Right renal cortex interstitium (tissue), 3 donors: ENCODE measurements around the gene C2CD4A. TPM values are rescaled to one million over a fixed set of nuclear protein-coding genes. Genes with fewer than 3 reads are reported as not detected.

Source experiments
- DNase-seq, 3 donors: peaks; one replicate each; pipeline ENCODE4 v3.0.0-alpha.2; 2013; ENCODE audit warnings: low read depth in 3 of 3, low spot score in 2 of 3
- polyA plus RNA-seq, 3 donors: library from polyadenylated mRNA; unstranded; fragments of 120-200 nt; gene quantifications; one replicate each; pipeline ENCODE4 v1.2.1, GENCODE V29; 2013; ENCODE audit not compliant: insufficient read length in 3 of 3

Gene C2CD4A
- polyA plus RNA-seq, 3 donors, result 0.18 to 0.35 (median 0.20) TPM

DNA sequence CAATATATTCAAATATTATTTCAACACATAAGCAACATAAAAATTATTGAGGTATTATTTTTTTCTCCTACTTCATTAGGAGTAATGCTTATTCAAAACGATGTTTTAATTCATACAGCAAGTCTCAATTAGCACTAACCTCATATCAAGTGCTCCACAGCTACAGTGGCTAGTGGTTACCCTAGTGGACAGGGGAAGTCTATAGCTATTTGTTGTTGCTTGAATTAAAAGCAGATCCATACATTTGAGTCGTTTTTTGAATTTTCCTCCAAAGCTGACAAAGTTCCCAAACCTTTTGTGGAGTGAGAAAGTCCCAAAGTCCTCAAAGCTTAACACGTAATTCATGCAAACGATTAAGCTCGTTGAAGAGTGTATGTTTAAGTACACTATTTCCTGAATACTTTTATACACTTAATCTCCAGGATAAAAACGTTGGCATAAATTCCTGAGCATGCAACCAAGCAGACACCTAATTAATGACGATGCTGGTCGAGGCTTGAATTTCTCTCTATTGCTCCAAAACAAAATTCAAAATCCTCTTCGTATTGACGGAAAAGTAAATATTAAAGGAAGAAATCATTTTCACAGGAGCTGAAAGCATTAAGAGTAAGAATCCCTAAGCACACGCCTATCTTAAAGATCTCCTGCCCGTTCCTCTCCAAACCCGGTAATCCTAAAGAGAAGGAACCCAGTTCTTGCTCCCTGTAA is 7.5 kb upstream of the C2CD4A start:
- DNase-seq, result no peak

DNA sequence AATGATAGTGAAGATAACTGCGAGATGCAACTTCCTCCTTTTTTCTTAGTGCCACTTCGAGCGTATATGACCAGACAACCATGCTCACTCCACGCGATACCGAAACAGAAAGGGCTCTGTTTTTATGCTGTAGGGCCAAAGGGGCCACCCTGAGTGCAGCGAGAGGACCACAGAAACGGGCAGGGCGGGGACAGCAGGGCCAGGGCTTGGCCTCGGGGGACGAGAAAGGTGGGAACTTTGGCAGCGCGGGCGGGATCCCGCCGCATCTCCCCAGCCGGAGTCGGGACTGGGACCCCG is 7.0 kb upstream of the C2CD4A start:
- DNase-seq, result no peak

DNA sequence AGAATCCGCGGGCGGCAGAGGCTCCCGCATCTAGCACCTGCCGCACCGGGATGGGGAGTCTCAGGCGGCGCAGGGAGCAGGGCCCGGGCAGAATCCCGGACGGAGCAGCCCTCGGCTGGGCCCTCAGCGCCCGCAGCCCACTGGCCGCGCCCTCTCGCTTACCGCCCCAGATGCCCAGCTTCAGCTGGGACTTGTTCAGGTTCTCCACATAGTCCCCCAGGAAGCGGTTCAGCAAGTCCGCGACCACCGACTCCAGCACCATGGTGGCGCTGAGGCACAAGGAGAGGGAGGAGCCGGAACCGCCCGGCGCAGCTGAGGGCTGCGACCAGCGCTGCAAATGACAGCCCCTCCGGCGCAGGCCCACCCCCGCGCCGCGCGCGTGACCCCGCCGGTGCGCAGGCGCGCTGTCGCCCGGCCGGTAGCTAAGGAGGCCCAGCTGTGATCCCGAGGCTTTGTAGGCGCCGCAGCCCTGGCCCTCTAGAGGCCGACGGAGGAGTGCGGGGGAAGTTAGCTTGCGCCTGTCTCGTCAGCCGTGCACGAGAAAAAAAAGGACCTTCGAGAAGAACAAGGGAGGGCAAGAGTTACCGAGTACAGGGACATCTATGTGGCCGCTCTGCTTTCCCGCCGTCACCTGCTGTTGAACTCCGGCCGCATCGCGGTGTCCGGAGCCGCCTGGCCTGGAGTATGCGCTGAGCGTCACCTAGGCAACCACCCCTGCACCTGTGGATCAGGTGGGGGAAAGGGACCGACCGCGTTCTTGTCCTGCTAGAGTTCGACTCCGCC is 6.5 kb upstream of the C2CD4A start, which contains the start of gene VPS13C:
Gene VPS13C, minus strand, starts transcription at position 335 of the 783 bp plus-strand sequence. Its CDS starts 73 bp downstream, at position 262.
- peak; percentile 76 to 91 (median 89) for DNase-seq

DNA sequence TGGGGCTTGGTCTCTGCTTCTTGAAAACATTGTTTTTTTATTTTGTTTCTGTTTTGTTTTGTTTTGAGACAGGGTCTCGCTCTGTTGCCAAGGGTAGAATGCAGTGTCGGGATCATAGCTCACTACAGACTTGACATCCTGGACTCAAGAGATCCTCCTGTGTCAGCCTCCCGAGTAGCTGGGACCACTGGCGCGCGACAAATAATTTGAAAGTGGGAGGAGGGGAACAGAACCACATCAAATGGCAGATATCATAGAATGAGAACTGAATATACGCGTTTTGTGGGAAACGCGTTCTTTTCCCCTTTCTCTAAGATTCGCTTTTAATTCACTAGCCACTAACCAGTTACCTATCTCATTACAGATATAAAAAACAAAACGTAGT is 5.9 kb upstream of the C2CD4A start:
- DNase-seq, result no peak

DNA sequence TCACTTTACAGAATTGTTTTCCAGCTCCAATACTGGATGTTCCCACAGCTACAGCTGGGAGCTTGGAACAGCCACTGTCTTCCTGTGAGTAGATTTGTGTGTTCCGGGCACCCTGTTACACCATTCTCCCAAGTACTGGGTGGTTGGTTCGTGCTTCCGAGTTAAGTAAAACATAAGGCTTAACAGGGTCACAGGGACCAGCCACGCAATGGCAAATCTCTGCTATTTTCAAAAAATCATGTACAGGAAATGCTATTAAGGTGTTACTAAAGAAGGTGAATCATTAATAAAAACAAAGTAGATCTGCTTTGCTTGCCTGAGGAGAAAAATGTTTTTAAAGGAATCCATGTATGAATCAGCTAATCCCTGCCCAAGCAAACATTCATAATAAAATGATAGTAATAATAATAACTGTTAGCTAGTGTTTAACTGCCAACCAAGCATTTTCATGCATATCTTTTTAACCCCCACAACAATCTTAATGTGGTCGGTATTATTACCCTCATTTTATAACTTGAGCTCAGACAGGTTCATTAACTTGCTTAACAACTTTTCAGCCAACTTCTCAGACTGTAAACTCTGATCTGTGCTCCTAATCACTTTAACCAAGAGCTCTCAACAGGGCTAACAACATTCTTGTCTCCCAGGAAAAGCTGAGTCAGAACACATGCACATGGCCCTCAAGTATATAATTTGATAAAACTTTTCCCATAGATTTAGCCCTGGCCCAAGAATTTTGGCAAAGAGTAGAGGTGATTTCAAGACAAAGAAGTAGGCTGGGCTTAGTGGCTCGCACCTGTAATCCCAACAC is 2.7 kb upstream of the C2CD4A start:
- no peak for DNase-seq

DNA sequence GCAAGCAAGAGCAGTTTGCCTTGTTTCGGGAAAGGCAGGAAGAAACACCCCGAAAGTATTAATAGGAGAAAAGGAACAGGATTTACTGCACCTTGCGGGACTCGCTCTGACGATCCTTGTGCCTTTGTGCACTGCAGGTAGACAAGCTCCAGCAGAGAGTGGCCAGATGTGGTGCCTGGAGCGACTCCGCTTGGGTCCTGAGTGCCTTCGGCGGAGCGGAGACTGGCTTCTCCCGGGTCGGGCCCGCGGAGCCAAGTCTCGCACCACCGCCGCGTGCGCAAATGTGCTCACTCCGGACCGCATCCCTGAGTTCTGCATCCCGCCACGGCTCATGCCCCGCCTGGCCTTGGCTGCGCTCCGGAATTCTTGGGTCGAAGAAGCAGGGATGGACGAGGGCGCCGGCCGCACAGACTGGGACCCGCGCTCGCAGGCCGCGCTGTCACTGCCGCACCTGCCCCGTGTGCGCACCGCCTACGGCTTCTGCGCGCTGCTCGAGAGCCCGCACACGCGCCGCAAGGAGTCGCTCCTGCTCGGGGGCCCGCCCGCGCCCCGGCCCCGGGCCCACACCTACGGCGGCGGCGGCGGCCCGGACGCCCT is 769 bp downstream of the C2CD4A start:
- DNase-seq, result no peak

DNA sequence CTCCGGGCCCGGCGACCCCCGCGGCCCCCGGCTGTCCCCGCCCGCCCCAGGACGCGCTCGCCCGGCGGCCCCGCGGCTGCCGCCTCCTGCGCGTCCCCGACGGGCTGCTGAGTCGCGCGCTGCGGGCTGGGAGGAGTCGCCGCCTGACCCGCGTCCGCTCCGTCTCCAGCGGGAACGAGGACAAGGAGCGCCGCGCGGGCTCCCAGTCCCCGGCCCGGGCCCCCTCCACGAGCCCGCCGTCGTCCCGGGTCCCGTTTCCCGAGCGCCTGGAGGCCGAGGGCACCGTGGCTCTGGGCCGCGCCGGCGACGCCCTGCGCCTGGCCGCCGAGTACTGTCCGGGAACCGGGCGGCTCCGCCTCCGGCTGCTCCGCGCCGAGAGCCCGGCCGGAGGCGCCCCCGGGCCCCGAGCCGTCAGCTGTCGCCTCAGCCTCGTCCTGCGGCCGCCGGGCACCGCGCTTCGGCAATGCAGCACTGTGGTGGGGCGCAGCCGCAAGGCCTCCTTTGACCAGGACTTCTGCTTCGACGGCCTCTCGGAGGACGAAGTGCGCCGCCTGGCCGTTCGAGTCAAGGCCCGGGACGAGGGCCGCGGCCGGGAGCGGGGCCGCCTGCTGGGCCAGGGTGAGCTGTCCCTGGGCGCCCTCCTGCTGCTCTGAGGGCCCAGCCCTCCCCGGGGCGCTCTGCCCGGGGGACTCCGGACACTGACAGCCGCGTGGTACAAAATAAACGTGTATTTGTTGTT is 1.5 kb downstream of the C2CD4A start:
- DNase-seq, result no peak

DNA sequence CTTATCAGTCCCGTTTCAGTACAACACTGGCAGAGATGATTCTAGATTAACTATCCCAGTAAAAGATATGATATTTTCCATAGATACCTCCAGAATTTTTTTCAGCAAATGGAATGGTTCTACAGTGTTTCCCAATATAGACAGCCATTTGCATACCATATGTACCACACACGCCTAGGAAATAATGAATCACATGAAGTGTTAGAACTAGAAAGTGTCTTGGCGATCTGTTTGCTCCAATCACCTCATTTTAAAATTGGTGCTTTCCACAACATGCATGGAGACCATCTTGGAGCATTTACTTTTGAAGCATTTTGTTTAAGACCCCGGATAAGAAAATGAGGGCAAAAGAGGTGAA is 2.0 kb downstream of the C2CD4A start:
- DNase-seq, result no peak

DNA sequence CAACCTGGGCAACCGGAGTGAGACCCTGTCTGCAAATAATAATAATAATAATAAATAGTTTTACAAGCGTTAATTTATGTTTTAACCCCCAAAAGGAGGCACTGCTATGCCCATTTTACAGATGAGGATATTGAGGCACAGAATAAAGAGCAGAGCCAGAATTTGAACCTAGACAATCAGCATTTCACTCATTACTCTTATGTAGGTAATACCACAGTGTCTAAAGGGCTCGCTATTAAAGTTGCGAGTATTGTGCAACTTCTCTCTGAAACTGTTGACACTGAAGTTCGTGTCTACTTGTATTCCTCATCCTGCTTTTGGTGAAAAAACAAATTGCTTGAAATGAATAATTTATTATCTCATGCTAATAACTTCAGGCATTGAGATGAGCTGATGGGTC is 2.8 kb downstream of the C2CD4A start:
- DNase-seq, result no peak

DNA sequence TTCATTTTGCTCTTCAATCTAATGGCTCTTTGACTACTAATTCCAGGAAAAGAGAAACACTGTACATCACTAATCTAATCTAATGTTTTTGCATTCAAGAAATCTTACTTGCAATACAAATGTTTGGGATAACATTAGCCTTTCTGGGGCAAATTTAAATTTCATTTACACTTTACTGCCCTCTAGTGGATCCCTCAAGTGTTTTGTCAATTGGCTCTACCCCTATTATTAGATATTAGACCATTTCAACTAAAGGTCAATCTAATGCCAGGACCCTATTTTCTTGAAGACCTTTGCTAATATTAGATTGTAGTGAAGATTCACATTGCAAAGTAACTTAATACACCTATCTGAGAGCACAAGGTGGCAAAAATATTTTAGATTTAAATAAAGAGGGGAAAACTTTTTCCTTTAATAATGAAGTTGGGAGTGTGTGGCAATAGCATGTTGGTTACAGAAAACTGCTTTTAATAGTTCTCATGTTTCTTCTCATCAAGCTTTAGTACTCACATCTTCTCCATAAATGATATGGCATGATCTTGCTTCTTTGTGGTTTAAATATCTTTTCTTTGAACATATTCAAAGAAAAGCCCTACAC is 5.0 kb downstream of the C2CD4A start:
- DNase-seq, result no peak

DNA sequence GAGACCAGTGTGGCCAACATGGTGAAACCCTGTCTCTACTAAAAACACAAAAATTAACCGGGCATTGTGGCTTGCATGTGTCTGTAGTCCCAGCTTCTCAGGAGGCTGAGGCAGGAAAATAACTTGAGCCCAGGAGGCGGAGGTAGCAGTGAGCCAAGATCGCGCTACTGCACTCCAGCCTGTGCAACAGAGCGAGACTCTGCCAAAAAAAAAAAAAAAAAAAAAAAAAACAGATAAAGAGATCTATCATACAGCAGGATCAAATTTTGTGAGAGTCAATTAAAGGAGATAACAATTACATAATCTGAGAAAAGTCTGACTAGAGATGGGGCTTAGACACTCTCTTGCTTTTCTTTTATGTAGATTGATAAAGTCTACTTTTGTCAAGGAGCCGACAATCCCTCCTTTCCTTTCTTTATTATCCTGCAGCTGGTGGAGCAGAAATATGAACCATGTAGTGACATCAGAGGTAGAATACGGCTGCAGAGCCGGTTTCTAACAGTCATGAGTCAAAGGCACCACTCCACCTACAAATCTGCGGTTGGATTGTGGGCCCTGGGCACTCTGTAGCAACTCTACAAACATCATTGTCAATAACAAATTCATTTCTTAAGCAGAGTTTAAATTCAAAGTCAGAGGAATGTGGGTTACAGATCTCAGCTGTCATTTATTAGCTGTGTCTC is 9.0 kb downstream of the C2CD4A start:
- DNase-seq, result no peak

DNA sequence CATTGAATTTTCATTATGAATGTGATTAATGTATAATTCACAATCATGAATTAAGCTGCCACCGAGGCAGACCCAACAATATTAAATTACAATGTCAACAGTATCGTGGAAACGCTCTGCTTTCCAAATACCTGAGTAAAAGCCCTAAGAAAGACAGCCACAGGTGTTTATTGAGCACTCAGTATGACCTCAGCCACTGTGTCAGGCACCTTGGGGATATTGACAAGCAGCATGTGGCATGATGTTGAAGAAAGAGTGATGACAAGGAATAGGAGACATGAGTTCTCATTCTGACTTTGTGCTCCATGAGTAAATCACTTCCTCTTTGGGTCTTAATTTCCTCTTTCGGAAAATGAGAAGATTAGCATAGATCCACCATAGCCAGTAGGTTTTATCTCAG is 12.8 kb downstream of the C2CD4A start:
- DNase-seq, result no peak

DNA sequence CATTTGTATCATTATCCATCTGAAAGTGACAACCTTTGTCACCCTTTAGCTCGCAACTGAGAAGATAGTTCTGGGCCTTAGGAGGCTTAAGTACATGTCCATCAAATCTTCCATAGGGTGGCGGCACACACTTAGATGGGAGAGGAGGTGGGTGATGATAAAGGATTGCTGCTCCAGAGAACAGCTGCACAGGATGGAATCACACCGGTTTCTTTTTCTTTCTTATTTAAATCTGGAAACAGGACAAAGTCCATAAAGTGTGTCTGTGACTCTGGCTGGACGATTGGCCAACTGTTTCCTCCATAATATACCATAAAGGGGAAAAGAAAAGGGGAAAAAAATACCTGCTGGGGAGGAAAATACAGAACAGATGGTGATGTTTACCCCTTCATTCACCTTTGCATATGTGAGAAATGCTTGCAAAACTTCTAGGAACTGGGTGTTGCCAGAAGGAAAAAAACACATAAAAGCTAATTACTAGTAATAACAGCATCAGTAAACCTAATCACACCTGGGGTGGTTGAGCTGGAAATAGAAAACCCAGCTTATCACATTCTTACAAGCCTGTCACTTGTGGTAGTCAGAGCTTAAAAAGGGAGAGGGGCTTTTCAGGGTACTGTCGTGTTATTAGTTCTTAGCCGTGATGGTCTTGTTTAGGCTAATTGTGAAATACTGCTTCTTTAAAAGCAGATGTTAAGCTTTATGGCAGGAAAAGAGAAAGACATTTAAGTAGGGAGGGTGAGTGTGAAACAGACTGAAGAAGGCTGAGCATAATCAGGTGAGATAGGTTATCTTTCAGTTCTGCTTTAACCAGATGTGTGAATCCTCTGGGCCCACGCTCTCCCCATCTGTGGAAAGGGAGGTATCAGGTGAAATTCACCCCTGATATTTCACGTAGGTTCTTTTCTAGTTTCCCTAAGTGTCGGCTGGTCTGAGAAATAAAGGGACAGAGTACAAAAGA is 16.7 kb downstream of the C2CD4A start:
- DNase-seq, result no peak

DNA sequence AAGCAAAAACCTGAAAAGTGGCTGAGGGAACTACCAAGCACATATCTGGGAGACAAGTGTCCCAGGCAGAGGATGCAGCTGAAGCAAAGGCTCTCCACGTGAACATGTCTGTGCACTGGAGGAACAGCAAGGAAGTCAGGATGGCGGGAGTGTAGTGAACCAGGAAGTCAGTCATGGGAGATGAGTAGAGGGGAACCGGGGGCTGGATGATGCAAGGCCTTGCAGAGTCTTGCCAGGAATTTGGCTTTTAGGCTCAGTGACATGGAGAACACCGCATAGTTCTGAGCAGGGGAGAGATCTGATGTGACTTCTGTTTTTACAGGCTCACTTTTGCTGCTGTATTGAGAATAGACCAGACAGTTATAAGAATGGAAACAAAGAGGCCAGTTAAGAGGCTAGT is 19.0 kb downstream of the C2CD4A start:
- no peak for DNase-seq

DNA sequence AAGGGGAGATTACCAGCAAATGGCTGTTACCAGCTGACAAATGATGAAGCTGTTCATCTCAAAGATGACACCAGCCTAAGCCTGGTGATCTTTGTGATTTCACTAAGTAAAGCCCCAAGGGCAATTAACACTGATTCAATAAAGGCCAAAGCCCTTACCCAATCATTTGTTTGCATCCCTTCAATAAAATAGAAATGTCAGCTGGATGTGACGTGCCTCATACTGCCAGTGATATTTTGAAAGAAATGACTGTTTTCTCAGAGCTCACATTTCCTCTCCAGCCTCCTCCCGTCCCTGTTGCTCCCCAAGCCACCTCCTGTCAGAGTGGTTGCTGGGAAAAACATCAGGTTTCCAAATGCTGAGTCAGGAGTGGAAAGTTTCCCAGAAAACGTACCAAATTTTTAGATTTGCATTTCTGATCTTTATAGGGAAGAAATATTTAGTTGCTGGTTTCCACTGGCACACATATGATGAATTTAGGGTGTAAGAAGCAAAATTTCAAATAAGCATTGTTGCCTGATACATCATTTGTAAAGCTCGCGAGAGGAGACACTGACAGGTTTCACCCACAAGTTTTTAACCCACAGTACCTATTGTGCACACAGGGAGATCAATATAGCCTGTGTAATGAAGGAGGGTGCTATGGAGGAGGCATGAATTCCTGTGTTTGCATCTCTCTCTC is 21.0 kb downstream of the C2CD4A start:
- no peak for DNase-seq

DNA sequence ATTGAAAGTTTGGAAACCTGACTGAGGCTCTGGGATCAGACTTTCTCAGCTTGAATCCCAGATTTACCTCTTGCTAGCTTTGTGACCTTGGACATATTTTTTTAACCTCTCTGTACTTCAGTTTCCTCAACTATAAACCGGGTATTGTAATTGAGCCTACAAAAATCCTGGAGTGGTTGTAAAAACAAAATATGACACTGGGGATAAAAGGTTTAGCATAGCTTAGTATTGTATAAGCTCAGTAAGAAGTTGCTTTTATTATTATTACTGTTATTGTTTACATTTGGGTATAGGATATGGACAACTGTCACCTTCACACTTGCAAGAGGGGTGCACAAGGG is 21.5 kb downstream of the C2CD4A start:
- no peak for DNase-seq

DNA sequence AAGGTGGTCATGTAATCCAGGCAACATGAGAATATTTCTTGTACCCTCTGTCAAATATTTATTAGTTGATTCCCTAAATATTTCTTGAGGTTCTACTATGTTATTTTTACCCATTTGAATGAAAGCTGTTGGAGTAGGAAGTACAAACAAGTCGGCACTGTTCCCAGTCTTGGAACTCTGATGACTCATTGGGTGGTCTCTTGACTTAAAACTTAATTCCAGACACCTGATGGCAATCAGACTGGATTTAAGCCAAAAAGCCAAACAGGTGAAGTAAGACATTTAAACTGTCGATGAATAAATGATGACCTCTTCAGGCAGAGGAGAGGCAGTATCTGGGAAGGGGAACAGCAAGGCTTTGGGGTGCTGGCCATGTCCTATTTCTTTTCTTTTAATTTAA is 22.8 kb downstream of the C2CD4A start:
- no peak for DNase-seq

DNA sequence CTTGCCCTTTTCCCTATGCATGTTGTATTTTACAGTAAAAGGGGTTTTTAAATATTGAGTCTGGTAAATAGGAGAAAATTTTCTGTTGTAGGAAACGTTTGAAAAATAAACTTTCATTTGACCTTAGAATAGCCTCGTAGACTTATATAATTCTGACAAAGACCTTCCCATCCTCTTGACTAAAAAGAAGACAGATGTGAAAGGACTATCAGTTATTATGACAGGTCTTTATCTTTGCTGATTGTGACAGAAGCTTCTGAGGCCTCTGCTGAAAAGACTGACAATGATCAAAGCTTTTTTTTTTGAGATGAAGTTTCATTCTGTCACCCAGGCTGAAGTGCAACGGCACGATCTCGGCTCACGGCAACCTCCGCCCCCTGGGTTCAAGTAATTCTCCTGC is 24.2 kb downstream of the C2CD4A start:
- no peak for DNase-seq
